Measurements from ENCODE around the gene MACF1. TPM values are rescaled to one million over a fixed set of nuclear protein-coding genes. Genes with fewer than 3 reads are reported as not detected.

The MACF1 gene
- total and polyA plus RNA-seq, 4 donors = 23.3 to 216 (median 51.2) TPM

DNA sequence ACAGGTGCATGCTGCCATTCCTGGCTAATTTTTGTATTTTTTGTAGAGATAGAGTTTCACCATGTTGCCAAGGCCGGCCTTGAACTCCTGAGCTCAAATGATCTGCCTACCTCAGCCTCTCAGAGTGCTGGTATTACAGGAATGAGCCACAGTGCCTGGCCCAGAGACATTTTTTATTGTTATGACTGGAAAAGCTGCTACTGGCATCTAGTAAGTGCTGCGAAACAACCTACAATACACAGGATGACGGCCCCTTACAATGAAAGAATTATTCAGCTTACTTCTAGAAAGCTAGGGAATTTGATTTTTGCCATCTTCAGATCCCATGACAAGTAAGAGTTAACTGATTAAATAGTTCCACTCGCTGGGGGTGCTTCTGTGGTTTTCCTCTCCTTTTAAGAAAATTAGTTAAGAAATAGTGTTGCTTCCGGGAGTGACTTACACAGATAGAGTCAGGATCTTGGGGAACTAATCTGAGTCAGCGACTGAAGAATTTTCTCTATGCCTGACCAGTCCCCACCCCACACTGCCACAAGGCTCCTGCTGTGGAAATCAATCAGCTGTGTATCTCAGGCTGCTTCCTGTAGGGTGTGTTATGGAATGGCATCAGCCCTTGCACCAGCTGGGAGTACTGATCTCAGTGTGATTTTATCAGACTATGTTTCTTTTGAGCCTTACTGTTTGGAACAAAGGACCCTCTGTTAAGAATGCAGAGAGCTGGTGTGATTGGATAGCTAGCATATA lies 194.0 kb downstream of the MACF1 start:
- TF ChIP-seq NR2F2 (IDR thresholded peaks at IDR 0.05) (no peak), FOXA1 (IDR thresholded peaks at IDR 0.05) (no peak), GABPA (IDR thresholded peaks at IDR 0.05 in 1 of 2, conservative IDR thresholded peaks at IDR 0.05 in 1 of 2) (no peak), YY1 (IDR thresholded peaks at IDR 0.05) (no peak), REST (IDR thresholded peaks at IDR 0.05) (no peak), HNF4A (conservative IDR thresholded peaks at IDR 0.05) (no peak), SP1 (IDR thresholded peaks at IDR 0.05) (no peak), MAX (IDR thresholded peaks at IDR 0.05) (no peak), RAD21 (IDR thresholded peaks at IDR 0.05) (no peak), HNF4G (IDR thresholded peaks at IDR 0.05) (no peak), FOXA2 (IDR thresholded peaks at IDR 0.05) (no peak), EGR1 (IDR thresholded peaks at IDR 0.05; ENCODE audit: low read depth in 2 of 2) (no peak), TAF1 (conservative IDR thresholded peaks at IDR 0.05) (no peak), JUND (IDR thresholded peaks at IDR 0.05) (no peak), RXRA (IDR thresholded peaks at IDR 0.05) (no peak)
- TF ChIP-seq, protein P1, sequence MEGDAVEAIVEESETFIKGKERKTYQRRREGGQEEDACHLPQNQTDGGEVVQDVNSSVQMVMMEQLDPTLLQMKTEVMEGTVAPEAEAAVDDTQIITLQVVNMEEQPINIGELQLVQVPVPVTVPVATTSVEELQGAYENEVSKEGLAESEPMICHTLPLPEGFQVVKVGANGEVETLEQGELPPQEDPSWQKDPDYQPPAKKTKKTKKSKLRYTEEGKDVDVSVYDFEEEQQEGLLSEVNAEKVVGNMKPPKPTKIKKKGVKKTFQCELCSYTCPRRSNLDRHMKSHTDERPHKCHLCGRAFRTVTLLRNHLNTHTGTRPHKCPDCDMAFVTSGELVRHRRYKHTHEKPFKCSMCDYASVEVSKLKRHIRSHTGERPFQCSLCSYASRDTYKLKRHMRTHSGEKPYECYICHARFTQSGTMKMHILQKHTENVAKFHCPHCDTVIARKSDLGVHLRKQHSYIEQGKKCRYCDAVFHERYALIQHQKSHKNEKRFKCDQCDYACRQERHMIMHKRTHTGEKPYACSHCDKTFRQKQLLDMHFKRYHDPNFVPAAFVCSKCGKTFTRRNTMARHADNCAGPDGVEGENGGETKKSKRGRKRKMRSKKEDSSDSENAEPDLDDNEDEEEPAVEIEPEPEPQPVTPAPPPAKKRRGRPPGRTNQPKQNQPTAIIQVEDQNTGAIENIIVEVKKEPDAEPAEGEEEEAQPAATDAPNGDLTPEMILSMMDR (IDR thresholded peaks at IDR 0.05; ENCODE audit: low read depth, low read length, missing input control) = no peak
- TF ChIP-seq, protein P2, sequence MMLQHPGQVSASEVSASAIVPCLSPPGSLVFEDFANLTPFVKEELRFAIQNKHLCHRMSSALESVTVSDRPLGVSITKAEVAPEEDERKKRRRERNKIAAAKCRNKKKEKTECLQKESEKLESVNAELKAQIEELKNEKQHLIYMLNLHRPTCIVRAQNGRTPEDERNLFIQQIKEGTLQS (IDR thresholded peaks at IDR 0.05) = no peak
- TF ChIP-seq, protein P3, sequence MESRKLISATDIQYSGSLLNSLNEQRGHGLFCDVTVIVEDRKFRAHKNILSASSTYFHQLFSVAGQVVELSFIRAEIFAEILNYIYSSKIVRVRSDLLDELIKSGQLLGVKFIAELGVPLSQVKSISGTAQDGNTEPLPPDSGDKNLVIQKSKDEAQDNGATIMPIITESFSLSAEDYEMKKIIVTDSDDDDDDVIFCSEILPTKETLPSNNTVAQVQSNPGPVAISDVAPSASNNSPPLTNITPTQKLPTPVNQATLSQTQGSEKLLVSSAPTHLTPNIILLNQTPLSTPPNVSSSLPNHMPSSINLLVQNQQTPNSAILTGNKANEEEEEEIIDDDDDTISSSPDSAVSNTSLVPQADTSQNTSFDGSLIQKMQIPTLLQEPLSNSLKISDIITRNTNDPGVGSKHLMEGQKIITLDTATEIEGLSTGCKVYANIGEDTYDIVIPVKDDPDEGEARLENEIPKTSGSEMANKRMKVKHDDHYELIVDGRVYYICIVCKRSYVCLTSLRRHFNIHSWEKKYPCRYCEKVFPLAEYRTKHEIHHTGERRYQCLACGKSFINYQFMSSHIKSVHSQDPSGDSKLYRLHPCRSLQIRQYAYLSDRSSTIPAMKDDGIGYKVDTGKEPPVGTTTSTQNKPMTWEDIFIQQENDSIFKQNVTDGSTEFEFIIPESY (IDR thresholded peaks at IDR 0.05) = no peak
- H3K9ac ChIP-seq (ENCODE audit: low read depth in 1 of 2, low read length in 2 of 2) = no peak overlapping the region
- DNase-seq (ENCODE audit: low spot score) = no peak
- H3K9me3 ChIP-seq (ENCODE audit: control insufficient read depth in 4 of 4, low read length in 3 of 4) = no peaks in the 10 kb centered on the region
- 68% methylated on average over 6 of the region's 6 CpGs for WGBS
- H3K4me3 ChIP-seq (ENCODE audit: low read depth in 1 of 3, low read length in 3 of 3) = no peak overlapping the region
- H3K27me3 ChIP-seq (ENCODE audit: control insufficient read depth in 4 of 4, insufficient read depth in 4 of 4, low read length in 3 of 4) = no peaks in the 10 kb centered on the region
- peak overlapping the region; percentile 22 to 33 for H3K27ac ChIP-seq (ENCODE audit: low read depth in 1 of 2, low read length in 2 of 2)
- H3K36me3 ChIP-seq (ENCODE audit: control insufficient read depth in 4 of 4, insufficient read depth in 3 of 4, low read depth in 1 of 4, low read length in 3 of 4) = no peaks in the 10 kb centered on the region
- H3K4me1 ChIP-seq (ENCODE audit: control insufficient read depth in 4 of 4, insufficient read depth in 4 of 4, low read length in 3 of 4) = peaks cover 8 to 32% (median 21%) of the 10 kb centered on the region in 4 donors
